ENCODE data around the gene RPS6KC1. TPM values are rescaled to one million over a fixed set of nuclear protein-coding genes. Genes with fewer than 3 reads are reported as not detected.

Gene RPS6KC1
- total RNA-seq, 1 experiment from 2014 or later: 16.9 TPM

DNA sequence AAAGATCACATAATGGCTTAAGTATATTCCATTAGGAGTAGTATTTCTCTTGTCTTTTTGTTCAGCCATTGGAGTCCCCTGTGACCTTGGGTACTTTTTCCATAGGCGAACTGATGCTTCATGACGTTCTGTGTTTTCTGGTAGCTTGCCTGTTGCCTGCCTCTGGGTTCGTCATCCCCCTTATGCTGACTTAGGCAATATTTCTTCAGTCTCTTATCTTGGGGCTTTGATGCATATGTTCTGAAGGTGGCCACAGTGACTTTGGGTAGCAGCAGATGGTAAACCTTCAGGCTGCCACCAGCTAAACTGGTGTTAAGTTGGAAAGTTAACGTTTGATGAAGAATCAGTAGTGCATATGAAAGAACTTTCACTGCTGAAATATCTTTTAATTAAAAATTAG is 170.2 kb downstream of the RPS6KC1 start:
- H2BK20ac ChIP-seq (ENCODE audit: low read depth, low read length, poor library complexity, severe bottlenecking): no peak overlapping the region
- DNase-seq: no peak
- H3K27ac Mint-ChIP-seq: no peak overlapping the region
- H3K4me1 ChIP-seq (ENCODE audit: insufficient read depth, low read length): no peaks in the 10 kb centered on the region
- no peak overlapping the region for H4K91ac ChIP-seq (ENCODE audit: insufficient read length, low read depth, low read length)
- H4K20me1 ChIP-seq (ENCODE audit: control insufficient read depth, insufficient read depth, insufficient read length): no peaks in the 10 kb centered on the region
- no peaks in the 10 kb centered on the region for H3K79me2 ChIP-seq (ENCODE audit: insufficient read depth, low read length)
- H2BK120ac ChIP-seq (ENCODE audit: low read depth, low read length, poor library complexity, severe bottlenecking): no peak overlapping the region
- no peak overlapping the region for H3K14ac ChIP-seq (ENCODE audit: insufficient read depth, low read length)
- no peak overlapping the region; the same call in 1 of the 2 replicates for H2BK15ac ChIP-seq (ENCODE audit: low read depth, low read length)
- H3K23ac ChIP-seq (ENCODE audit: insufficient read length, low read depth, low read length): no peak overlapping the region
- TF ChIP-seq CTCF (conservative IDR thresholded peaks at IDR 0.05): no peak
- H3K9ac ChIP-seq (ENCODE audit: extremely low read depth, insufficient read length, low read length): no peak overlapping the region
- no CpG with 5 or more reads among the region's 4 CpGs for WGBS (ENCODE audit: extremely low coverage, insufficient read length, low lambda C conversion rate)
- H3K27me3 ChIP-seq (ENCODE audit: insufficient read depth, low read length): no peaks in the 10 kb centered on the region
- no peak overlapping the region for H3K4me3 Mint-ChIP-seq
- no peaks in the 10 kb centered on the region for H3K27me3 Mint-ChIP-seq (ENCODE audit: low read depth)
- H4K8ac ChIP-seq (replicated peaks; ENCODE audit: insufficient read length, low read depth, low read length): no peak overlapping the region
- no peaks in the 10 kb centered on the region for H3K23me2 ChIP-seq (ENCODE audit: insufficient read length, low read depth, low read length, poor library complexity, severe bottlenecking)
- no peak overlapping the region for H2AK5ac ChIP-seq (ENCODE audit: insufficient read length, low read length)
- H3K56ac ChIP-seq (ENCODE audit: insufficient read length, low read depth, low read length): no peak overlapping the region
- H3T11ph ChIP-seq (ENCODE audit: low read length): no peak overlapping the region
- H3K36me3 Mint-ChIP-seq (ENCODE audit: insufficient read depth in 1 of 3, low read depth in 3 of 3): peaks cover 0 to 5% (median 0%) of the 10 kb centered on the region in 3 experiments; a peak in 3 of 7 replicates
- no peaks in the 10 kb centered on the region for H3K4me1 Mint-ChIP-seq
- H3K18ac ChIP-seq (ENCODE audit: insufficient read length, low read depth, low read length): no peak overlapping the region
- H3K9me3 ChIP-seq (ENCODE audit: control insufficient read depth, low read depth, low read length): no peaks in the 10 kb centered on the region
- no peak overlapping the region for H4K5ac ChIP-seq (ENCODE audit: insufficient read length, low read depth, low read length)
- H2BK12ac ChIP-seq (ENCODE audit: insufficient read length, low read depth, low read length): no peak overlapping the region
- H3K9me3 Mint-ChIP-seq: peaks cover 3 to 4% of the 10 kb centered on the region in 2 experiments; a peak in 2 of 5 replicates
- H2AFZ ChIP-seq (ENCODE audit: low read length): no peak overlapping the region
- no peaks in the 10 kb centered on the region for H3K79me1 ChIP-seq (ENCODE audit: insufficient read depth, low read depth, low read length, poor library complexity, severe bottlenecking)
- H2BK5ac ChIP-seq (ENCODE audit: insufficient read length, low read length): no peak overlapping the region
- no peak overlapping the region for H3K27ac ChIP-seq (ENCODE audit: insufficient read length, low read depth, low read length)
- no peak overlapping the region for H3K4me2 ChIP-seq (ENCODE audit: insufficient read depth, insufficient read length, low read length)
- H3K4ac ChIP-seq (ENCODE audit: low read depth, low read length): no peak overlapping the region

Data from H9 (cell line).